LNCaP clone FGC (cell line): ENCODE results near the gene UBTD1.
"Not testable (repeated sequence)": the region's sequence is repeated elsewhere in the genome, so short reads cannot be mapped to it uniquely, and the experiment has no call there.

Source experiments
- DNase-seq: peaks from one replicate; pipeline ENCODE4 v3.0.0-alpha.2; 2011; ENCODE audit warnings: low read depth
- H3K4me3 ChIP-seq: 2 replicates; pipeline ENCODE4 v1.5.1; 2011; ENCODE audit warnings: mild to moderate bottlenecking, low read depth, low read length, control low read depth
- CTCF ChIP-seq: IDR thresholded peaks from 2 replicates; pipeline ENCODE4 v1.5.1; 2012; ENCODE audit warnings: mild to moderate bottlenecking; ENCODE audit not compliant: control insufficient read depth, insufficient read depth; ENCODE audit errors: extremely low read depth

The UBTD1 gene

GRCh38 chr10:97551271-97551670 lies 52.5 kb downstream of the UBTD1 start:
- no peak overlapping the region for H3K4me3 ChIP-seq
- TF ChIP-seq CTCF: no peak
- no peak for DNase-seq

GRCh38 chr10:97553575-97554031 lies 54.9 kb downstream of the UBTD1 start:
- DNase-seq: peak; percentile 36
- peak; percentile 88 for TF ChIP-seq CTCF
- no peak overlapping the region for H3K4me3 ChIP-seq

GRCh38 chr10:97554336-97554735 lies 55.6 kb downstream of the UBTD1 start:
- DNase-seq, H3K4me3 ChIP-seq: not testable (repeated sequence)

GRCh38 chr10:97555541-97555940 lies 56.8 kb downstream of the UBTD1 start:
- not testable (repeated sequence) for H3K4me3 ChIP-seq, DNase-seq

- DNase-seq, H3K4me3 ChIP-seq: not testable (repeated sequence)
These were observed 62.1 kb downstream of the UBTD1 start for GRCh38 chr10:97560731-97561381.

GRCh38 chr10:97561386-97562077 lies 62.8 kb downstream of the UBTD1 start:
- not testable (repeated sequence) for DNase-seq, H3K4me3 ChIP-seq

GRCh38 chr10:97562329-97562728 lies 63.6 kb downstream of the UBTD1 start:
- DNase-seq, H3K4me3 ChIP-seq: not testable (repeated sequence)

GRCh38 chr10:97563337-97563736 lies 64.6 kb downstream of the UBTD1 start:
- TF ChIP-seq CTCF: no peak
- DNase-seq: no peak
- no peak overlapping the region for H3K4me3 ChIP-seq

GRCh38 chr10:97564776-97565175 lies 66.1 kb downstream of the UBTD1 start:
- no peak for TF ChIP-seq CTCF
- H3K4me3 ChIP-seq: no peak overlapping the region
- DNase-seq: no peak
